ENCODE data around the gene TTC13. TPM values are rescaled to one million over a fixed set of nuclear protein-coding genes. Genes with fewer than 3 reads are reported as not detected.
A peak's percentile ranks its signal among the peaks of the same experiment; 100 is the strongest.

The TTC13 gene
- total and polyA plus RNA-seq, 12 donors = 6.6 to 20.7 (median 10.7) TPM

DNA sequence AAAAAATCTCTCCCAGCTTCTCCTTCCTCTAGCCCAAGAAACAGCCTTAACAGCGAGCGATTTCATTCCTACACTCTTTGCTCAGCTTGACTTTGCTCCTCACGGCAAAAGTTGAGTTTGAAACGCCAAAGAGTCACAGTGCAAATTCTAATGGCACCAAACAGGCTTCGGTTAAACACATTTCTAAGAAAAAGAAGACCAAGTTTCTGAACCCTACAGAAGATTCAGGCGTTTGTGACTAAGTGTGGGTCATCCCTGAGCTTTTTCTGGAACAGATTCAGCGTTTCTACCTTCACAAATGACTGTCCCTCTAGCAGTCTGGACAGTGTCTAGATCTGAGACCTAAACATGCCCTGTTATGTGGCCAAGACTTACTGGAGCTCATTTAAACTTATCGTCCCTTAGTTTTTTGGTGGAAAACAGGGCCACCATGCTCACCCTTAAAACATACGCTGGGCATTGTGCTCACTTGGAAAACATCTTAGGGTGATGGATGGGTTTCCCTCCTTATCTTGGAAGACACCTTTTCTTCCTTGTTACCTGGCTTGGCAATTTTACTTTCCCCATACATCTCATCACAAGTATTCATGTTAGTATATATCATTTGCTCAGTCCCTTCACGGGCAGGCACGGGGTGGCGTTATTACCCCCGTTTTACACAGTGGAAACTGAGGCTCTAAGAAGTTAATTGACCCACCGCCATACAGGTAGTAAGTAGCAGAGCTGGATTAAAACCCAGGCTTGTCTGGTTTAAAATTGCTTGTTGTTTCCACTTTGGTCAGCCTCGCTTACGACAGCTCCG, 111.4 kb downstream of the TTC13 start:
- H3K27ac ChIP-seq = peak overlapping the region in 4 of 5 donors; percentile 47 to 89 (median 78)
- H3K9me3 ChIP-seq (replicated peaks in 1 of 3) = no peaks in the 10 kb centered on the region
- DNase-seq = no peak
- H3K4me1 ChIP-seq (replicated peaks in 1 of 2) = peaks cover 5 to 11% of the 10 kb centered on the region in 2 donors
- TF ChIP-seq, protein P1, sequence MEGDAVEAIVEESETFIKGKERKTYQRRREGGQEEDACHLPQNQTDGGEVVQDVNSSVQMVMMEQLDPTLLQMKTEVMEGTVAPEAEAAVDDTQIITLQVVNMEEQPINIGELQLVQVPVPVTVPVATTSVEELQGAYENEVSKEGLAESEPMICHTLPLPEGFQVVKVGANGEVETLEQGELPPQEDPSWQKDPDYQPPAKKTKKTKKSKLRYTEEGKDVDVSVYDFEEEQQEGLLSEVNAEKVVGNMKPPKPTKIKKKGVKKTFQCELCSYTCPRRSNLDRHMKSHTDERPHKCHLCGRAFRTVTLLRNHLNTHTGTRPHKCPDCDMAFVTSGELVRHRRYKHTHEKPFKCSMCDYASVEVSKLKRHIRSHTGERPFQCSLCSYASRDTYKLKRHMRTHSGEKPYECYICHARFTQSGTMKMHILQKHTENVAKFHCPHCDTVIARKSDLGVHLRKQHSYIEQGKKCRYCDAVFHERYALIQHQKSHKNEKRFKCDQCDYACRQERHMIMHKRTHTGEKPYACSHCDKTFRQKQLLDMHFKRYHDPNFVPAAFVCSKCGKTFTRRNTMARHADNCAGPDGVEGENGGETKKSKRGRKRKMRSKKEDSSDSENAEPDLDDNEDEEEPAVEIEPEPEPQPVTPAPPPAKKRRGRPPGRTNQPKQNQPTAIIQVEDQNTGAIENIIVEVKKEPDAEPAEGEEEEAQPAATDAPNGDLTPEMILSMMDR (IDR thresholded peaks at IDR 0.05) = no peak
- no peak for TF ChIP-seq POLR2A (IDR thresholded peaks at IDR 0.05)
- peak overlapping the region; percentile 2 to 97 (median 63) for H3K4me3 ChIP-seq
- intact Hi-C loops (cut with DNase I) = no loop called here
- H3K27me3 ChIP-seq = no peaks in the 10 kb centered on the region
- WGBS, 4 donors = 33 to 45% (median 39%) methylated on average over 14 to 17 of the region's 17 CpGs
- no peaks in the 10 kb centered on the region for H3K36me3 ChIP-seq (replicated peaks in 1 of 2)

DNA sequence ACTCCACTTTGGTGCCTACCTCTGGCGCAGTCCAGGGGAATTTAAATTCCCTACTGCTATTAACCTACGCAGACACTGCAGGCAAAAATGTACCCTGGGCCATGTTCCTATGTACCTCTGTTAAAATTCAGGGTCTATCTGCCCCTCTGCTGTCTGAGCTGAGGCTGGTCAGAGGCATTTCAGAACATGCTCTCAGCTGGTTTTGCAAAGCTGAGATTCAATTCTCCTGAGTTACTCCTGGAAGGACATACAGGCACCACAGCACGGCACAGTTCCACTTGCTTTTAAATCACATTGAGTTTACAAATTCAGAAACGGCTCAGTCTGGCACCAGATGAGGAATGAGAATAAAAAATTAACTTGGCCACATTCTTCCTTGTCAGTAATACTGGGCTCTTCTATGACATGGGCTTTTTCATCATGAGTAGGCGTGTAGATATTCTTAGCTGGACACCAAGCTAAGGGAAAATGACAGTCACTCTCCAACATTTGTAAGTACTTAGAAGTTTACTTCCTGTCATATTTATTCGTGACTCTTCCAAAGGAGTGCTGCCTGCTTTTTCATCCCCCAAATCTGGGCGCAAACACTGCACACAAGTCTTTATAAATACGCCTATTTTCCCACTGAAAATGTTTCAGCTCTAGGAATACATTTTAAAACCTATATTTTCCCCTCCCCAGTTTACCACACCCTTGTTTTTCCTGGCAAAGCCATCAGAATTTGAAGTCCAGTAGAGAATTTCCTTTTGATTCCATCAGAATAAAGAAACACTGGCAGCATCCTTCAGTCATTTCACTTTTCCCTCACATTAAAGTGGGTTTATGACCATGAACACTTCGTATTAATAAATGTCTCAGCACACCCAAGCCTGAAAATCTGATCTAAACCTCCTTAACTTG, 112.2 kb downstream of the TTC13 start:
- H3K27ac ChIP-seq = peak overlapping the region in 3 of 5 donors; percentile 11 to 89 (median 82)
- intact Hi-C loops (cut with DNase I) = no loop called here
- H3K4me3 ChIP-seq = peak overlapping the region in 1 of 4 donors; percentile 70
- DNase-seq = no peak
- H3K4me1 ChIP-seq (replicated peaks in 1 of 2) = peaks cover 5 to 11% of the 10 kb centered on the region in 2 donors
- no peaks in the 10 kb centered on the region for H3K36me3 ChIP-seq (replicated peaks in 1 of 2)
- no peak for TF ChIP-seq POLR2A (IDR thresholded peaks at IDR 0.05)
- TF ChIP-seq, protein P1 (IDR thresholded peaks at IDR 0.05) = no peak
- H3K27me3 ChIP-seq = no peaks in the 10 kb centered on the region
- WGBS, 4 donors = 68 to 76% (median 71%) methylated on average over 9 of the region's 9 CpGs
- H3K9me3 ChIP-seq (replicated peaks in 1 of 3) = no peaks in the 10 kb centered on the region

DNA sequence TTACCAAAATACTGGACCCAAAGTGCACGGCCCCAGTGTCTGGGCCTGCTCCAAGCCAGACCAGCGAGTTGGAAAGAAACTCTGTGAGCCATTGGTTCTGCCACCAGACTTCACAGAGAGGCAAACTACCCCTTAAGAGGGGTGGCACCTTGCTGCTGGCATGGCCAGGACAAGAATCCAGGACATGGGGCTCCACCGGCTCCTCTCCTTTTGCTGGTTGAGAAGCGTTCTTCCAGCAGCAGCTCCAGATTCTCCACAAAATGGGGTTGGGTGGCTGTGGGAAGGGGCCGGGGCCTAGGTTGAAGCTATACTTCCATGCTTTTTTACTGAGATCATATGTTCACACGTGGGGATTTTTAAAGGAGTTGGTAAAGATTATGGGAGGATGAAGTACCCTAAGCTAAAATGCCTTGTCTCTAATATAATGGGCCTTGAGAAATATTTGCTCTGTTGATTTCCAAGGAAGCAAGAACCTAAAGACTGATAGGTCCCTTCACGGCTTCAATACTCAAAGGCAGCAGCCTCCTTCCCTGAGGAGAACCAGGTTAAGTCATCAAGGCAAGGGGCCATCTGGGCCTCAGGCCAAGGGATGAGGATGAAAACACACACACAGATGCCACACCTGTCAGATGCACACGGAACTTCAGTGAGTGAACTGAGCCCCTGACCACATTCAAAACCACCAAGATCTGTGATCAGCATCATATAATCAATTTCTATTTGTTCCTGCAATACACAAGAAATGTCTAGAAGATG, 113.4 kb downstream of the TTC13 start:
- Histone ChIP-seq H3K27me3 (no peaks in the 10 kb centered on the region), H3K4me3 (no peak overlapping the region), H3K27ac (peak overlapping the region in 2 of 5 donors; percentile 82 to 89), H3K36me3 (replicated peaks in 1 of 2) (no peaks in the 10 kb centered on the region), H3K9me3 (replicated peaks in 1 of 3) (no peaks in the 10 kb centered on the region), H3K4me1 (replicated peaks in 1 of 2) (peaks cover 5 to 11% of the 10 kb centered on the region in 2 donors)
- 88 to 90% (median 89%) methylated on average over 6 to 8 of the region's 8 CpGs for WGBS, 4 donors
- intact Hi-C loops (cut with DNase I) = no loop called here
- no peak for DNase-seq
- TF ChIP-seq, protein P1 (IDR thresholded peaks at IDR 0.05) = no peak
- TF ChIP-seq POLR2A (IDR thresholded peaks at IDR 0.05) = no peak

Data from adrenal gland (tissue), 12 donors.